Measurements from ENCODE around the gene SPATA1.
A peak's percentile ranks its signal among the peaks of the same experiment; 100 is the strongest.

SPATA1 gene

GRCh38 chr1:84506002-84506728 lies at the start of gene SPATA1, which contains the start of gene GNG5:
Gene SPATA1, plus strand, starts transcription at chr1:84506386. Its CDS starts 9,974 bp downstream, at chr1:84516360.
Gene GNG5, minus strand, starts transcription at chr1:84506581. Its CDS starts 490 bp downstream, at chr1:84506091.
- Histone ChIP-seq H3F3A (ENCODE audit: low read depth) (peaks cover 7% of the 10 kb centered on the region), H3K4me3 (ENCODE audit: low read length, poor library complexity, severe bottlenecking) (peak within 1 kb of the TSS; percentile 96), H3K9me2 (replicated peaks; ENCODE audit: low read depth, low read length) (no peaks in the 10 kb centered on the region), H3K9me3 (ENCODE audit: insufficient read depth, low read depth, low read length) (peaks cover 2% of the 10 kb centered on the region; the same call in 1 of the 2 replicates), H2AFZ (ENCODE audit: low read length) (peak within 1 kb of the TSS; percentile 96), H3K9ac (ENCODE audit: low read depth, low read length, poor library complexity, severe bottlenecking) (peak within 1 kb of the TSS; percentile 94), H3K79me2 (ENCODE audit: insufficient read depth, low read length) (peaks cover 51% of the 10 kb centered on the region), H3K4me2 (ENCODE audit: low read depth, low read length, poor library complexity, severe bottlenecking) (peak within 1 kb of the TSS; percentile 83), H3K27me3 (ENCODE audit: insufficient read depth, low read length, poor library complexity, severe bottlenecking) (no peaks in the 10 kb centered on the region), H4K20me1 (ENCODE audit: insufficient read depth, low read length, poor library complexity, severe bottlenecking) (peaks cover 49% of the 10 kb centered on the region), H3K4me1 (ENCODE audit: insufficient read depth, low read length, poor library complexity, severe bottlenecking) (peaks cover 37% of the 10 kb centered on the region), H3K36me3 (ENCODE audit: insufficient read depth, low read length) (peaks cover 5% of the 10 kb centered on the region)
- TF ChIP-seq EZH2phosphoT487 (IDR thresholded peaks at IDR 0.05; ENCODE audit: borderline replicate concordance) (no peak), CTCF (conservative IDR thresholded peaks at IDR 0.05; ENCODE audit: low read length) (no peak)

- no peak overlapping the region for H2AFZ ChIP-seq (ENCODE audit: low read length)
- no peak for TF ChIP-seq CTCF (conservative IDR thresholded peaks at IDR 0.05; ENCODE audit: low read length)
- TF ChIP-seq EZH2phosphoT487 (IDR thresholded peaks at IDR 0.05; ENCODE audit: borderline replicate concordance): no peak
- no peaks in the 10 kb centered on the region for H4K20me1 ChIP-seq (ENCODE audit: insufficient read depth, low read length, poor library complexity, severe bottlenecking)
- H3K9me3 ChIP-seq (ENCODE audit: insufficient read depth, low read depth, low read length): no peaks in the 10 kb centered on the region
- H3K79me2 ChIP-seq (ENCODE audit: insufficient read depth, low read length): no peaks in the 10 kb centered on the region
- H3K4me3 ChIP-seq (ENCODE audit: low read length, poor library complexity, severe bottlenecking): no peak overlapping the region
- H3K9me2 ChIP-seq (replicated peaks; ENCODE audit: low read depth, low read length): no peaks in the 10 kb centered on the region
- H3K4me2 ChIP-seq (ENCODE audit: low read depth, low read length, poor library complexity, severe bottlenecking): no peak overlapping the region
- no peaks in the 10 kb centered on the region for H3K36me3 ChIP-seq (ENCODE audit: insufficient read depth, low read length)
- H3F3A ChIP-seq (ENCODE audit: low read depth): no peaks in the 10 kb centered on the region
- H3K27me3 ChIP-seq (ENCODE audit: insufficient read depth, low read length, poor library complexity, severe bottlenecking): peaks cover 100% of the 10 kb centered on the region
- H3K4me1 ChIP-seq (ENCODE audit: insufficient read depth, low read length, poor library complexity, severe bottlenecking): no peaks in the 10 kb centered on the region
- H3K9ac ChIP-seq (ENCODE audit: low read depth, low read length, poor library complexity, severe bottlenecking): no peak overlapping the region
Measured at GRCh38 chr1:84462118-84462517, 44.1 kb upstream of the SPATA1 start.

- Histone ChIP-seq H3K9me3 (ENCODE audit: insufficient read depth, low read depth, low read length) (no peaks in the 10 kb centered on the region), H4K20me1 (ENCODE audit: insufficient read depth, low read length, poor library complexity, severe bottlenecking) (no peaks in the 10 kb centered on the region), H3K27me3 (ENCODE audit: insufficient read depth, low read length, poor library complexity, severe bottlenecking) (peaks cover 100% of the 10 kb centered on the region), H3K4me1 (ENCODE audit: insufficient read depth, low read length, poor library complexity, severe bottlenecking) (no peaks in the 10 kb centered on the region), H3K79me2 (ENCODE audit: insufficient read depth, low read length) (no peaks in the 10 kb centered on the region), H2AFZ (ENCODE audit: low read length) (no peak overlapping the region), H3K4me2 (ENCODE audit: low read depth, low read length, poor library complexity, severe bottlenecking) (no peak overlapping the region), H3K36me3 (ENCODE audit: insufficient read depth, low read length) (no peaks in the 10 kb centered on the region), H3K9ac (ENCODE audit: low read depth, low read length, poor library complexity, severe bottlenecking) (no peak overlapping the region), H3F3A (ENCODE audit: low read depth) (no peaks in the 10 kb centered on the region), H3K4me3 (ENCODE audit: low read length, poor library complexity, severe bottlenecking) (no peak overlapping the region), H3K9me2 (replicated peaks; ENCODE audit: low read depth, low read length) (no peaks in the 10 kb centered on the region)
- TF ChIP-seq EZH2phosphoT487 (IDR thresholded peaks at IDR 0.05; ENCODE audit: borderline replicate concordance) (no peak), CTCF (conservative IDR thresholded peaks at IDR 0.05; ENCODE audit: low read length) (no peak)
Measured at GRCh38 chr1:84467298-84467697, 38.9 kb upstream of the SPATA1 start.

Data from Loucy (cell line).